Dedifferentiated amniotic fluid mesenchymal stem cell (primary cell): ENCODE results near the gene BTBD3.

Source experiments
- DNase-seq: peaks from one replicate; pipeline ENCODE4 v3.0.0-alpha.2; 2016; ENCODE audit errors: extremely low spot score

BTBD3 gene

GRCh38 chr20:11966186-11966585 is 48.5 kb downstream of the BTBD3 start:
- peak; percentile 24 for DNase-seq

GRCh38 chr20:11970243-11970836 is 52.6 kb downstream of the BTBD3 start:
- no peak for DNase-seq

- DNase-seq, result no peak
These were observed 54.8 kb downstream of the BTBD3 start for GRCh38 chr20:11972478-11972877.
